Measurements from ENCODE around the gene SNX19.
A peak's percentile ranks its signal among the peaks of the same experiment; 100 is the strongest.

SNX19 gene

GRCh38 chr11:130905512-130905911, 10.8 kb downstream of the SNX19 start:
- DNase-seq (ENCODE audit: low spot score): no peak

GRCh38 chr11:130904380-130904779, 11.9 kb downstream of the SNX19 start:
- peak; percentile 21 for DNase-seq (ENCODE audit: low spot score)

- no peak for DNase-seq (ENCODE audit: low spot score)
Observed at GRCh38 chr11:130902380-130902779, 13.9 kb downstream of the SNX19 start.

- DNase-seq (ENCODE audit: low spot score): no peak
Observed at GRCh38 chr11:130899106-130899505, 17.2 kb downstream of the SNX19 start.

- no peak for DNase-seq (ENCODE audit: low spot score)
Observed at GRCh38 chr11:130897262-130898182, 18.8 kb downstream of the SNX19 start.

GRCh38 chr11:130894322-130895025, 21.8 kb downstream of the SNX19 start:
- peak; percentile 73 for DNase-seq (ENCODE audit: low spot score)

- DNase-seq (ENCODE audit: low spot score): no peak
Observed at GRCh38 chr11:130892861-130893260, 23.4 kb downstream of the SNX19 start.

GRCh38 chr11:130891326-130891725, 25.0 kb downstream of the SNX19 start:
- no peak for DNase-seq (ENCODE audit: low spot score)

- DNase-seq (ENCODE audit: low spot score): no peak
Observed at GRCh38 chr11:130890039-130890745, 26.1 kb downstream of the SNX19 start.

- no peak for DNase-seq (ENCODE audit: low spot score)
Observed at GRCh38 chr11:130888790-130889189, 27.5 kb downstream of the SNX19 start.

- no peak for DNase-seq (ENCODE audit: low spot score)
Observed at GRCh38 chr11:130886704-130887103, 29.6 kb downstream of the SNX19 start.

GRCh38 chr11:130882138-130882551, 34.1 kb downstream of the SNX19 start:
- no peak for DNase-seq (ENCODE audit: low spot score)

- no peak for DNase-seq (ENCODE audit: low spot score)
Observed at GRCh38 chr11:130881475-130882137, 34.7 kb downstream of the SNX19 start.

- DNase-seq (ENCODE audit: low spot score): no peak
Observed at GRCh38 chr11:130879836-130880235, 36.4 kb downstream of the SNX19 start.

GRCh38 chr11:130876931-130877915, 39.1 kb downstream of the SNX19 start:
- no peak for DNase-seq (ENCODE audit: low spot score)

- DNase-seq (ENCODE audit: low spot score): no peak
Observed at GRCh38 chr11:130876100-130876499, 40.2 kb downstream of the SNX19 start.

- DNase-seq (ENCODE audit: low spot score): no peak
Observed at GRCh38 chr11:130874955-130875531, 41.2 kb downstream of the SNX19 start.

- DNase-seq (ENCODE audit: low spot score): no peak
Observed at GRCh38 chr11:130874396-130874795, 41.9 kb downstream of the SNX19 start.

GRCh38 chr11:130873761-130874160, 42.5 kb downstream of the SNX19 start:
- peak; percentile 35 for DNase-seq (ENCODE audit: low spot score)

GRCh38 chr11:130872981-130873380, 43.3 kb downstream of the SNX19 start:
- no peak for DNase-seq (ENCODE audit: low spot score)
